Natural killer cell treated with Interleukin-12 subunit alpha and Interleukin-12 subunit beta and Interleukin-15 and Interleukin-18, amount 100 ng/mL, for 72 hours (primary cell): ENCODE data around the gene PAX3. TPM values are rescaled to one million over a fixed set of nuclear protein-coding genes. Genes with fewer than 3 reads are reported as not detected.

Experiments
- ATAC-seq, 2 donors: fragments of 150-1000 bp; cut with Tn5 transposase in 1 of 2; sonication (Bioruptor Pico), chemical (Tn5 transposase) in 1 of 2; 2 replicates each; pipeline ENCODE4 v1.10.0; 2021
- DNase-seq: peaks from one replicate; pipeline ENCODE4 v3.0.0; 2022; ENCODE audit warnings: low spot score
- H3K27ac Mint-ChIP-seq, 2 donors: 1 replicate in 1 of 2; 2 replicates in 1 of 2; pipeline ENCODE4 v1.8.0; 2022; ENCODE audit warnings: mixed read lengths in 2 of 2, mild to moderate bottlenecking in 1 of 2, moderate library complexity in 1 of 2
- H3K27me3 Mint-ChIP-seq, 2 donors: 1 replicate in 1 of 2; 2 replicates in 1 of 2; pipeline ENCODE4 v1.8.0; 2022; ENCODE audit warnings: mixed read lengths in 2 of 2
- H3K36me3 Mint-ChIP-seq: one replicate; pipeline ENCODE4 v1.8.0; 2022; ENCODE audit warnings: mixed read lengths
- H3K4me1 Mint-ChIP-seq, 2 donors: 1 replicate in 1 of 2; 2 replicates in 1 of 2; pipeline ENCODE4 v1.8.0; 2022; ENCODE audit warnings: low read depth in 2 of 2, mixed read lengths in 2 of 2, mild to moderate bottlenecking in 1 of 2
- H3K4me3 Mint-ChIP-seq: one replicate; pipeline ENCODE4 v1.8.0; 2022; ENCODE audit warnings: mixed read lengths
- H3K9me3 Mint-ChIP-seq: 2 replicates; pipeline ENCODE4 v1.8.0; 2022; ENCODE audit warnings: mixed read lengths
- total RNA-seq, 2 donors: library from RNA; stranded (reverse); gene quantifications; one replicate each; pipeline ENCODE4 v1.2.3, GENCODE V29; 2022

PAX3 gene
- total RNA-seq: not detected

DNA sequence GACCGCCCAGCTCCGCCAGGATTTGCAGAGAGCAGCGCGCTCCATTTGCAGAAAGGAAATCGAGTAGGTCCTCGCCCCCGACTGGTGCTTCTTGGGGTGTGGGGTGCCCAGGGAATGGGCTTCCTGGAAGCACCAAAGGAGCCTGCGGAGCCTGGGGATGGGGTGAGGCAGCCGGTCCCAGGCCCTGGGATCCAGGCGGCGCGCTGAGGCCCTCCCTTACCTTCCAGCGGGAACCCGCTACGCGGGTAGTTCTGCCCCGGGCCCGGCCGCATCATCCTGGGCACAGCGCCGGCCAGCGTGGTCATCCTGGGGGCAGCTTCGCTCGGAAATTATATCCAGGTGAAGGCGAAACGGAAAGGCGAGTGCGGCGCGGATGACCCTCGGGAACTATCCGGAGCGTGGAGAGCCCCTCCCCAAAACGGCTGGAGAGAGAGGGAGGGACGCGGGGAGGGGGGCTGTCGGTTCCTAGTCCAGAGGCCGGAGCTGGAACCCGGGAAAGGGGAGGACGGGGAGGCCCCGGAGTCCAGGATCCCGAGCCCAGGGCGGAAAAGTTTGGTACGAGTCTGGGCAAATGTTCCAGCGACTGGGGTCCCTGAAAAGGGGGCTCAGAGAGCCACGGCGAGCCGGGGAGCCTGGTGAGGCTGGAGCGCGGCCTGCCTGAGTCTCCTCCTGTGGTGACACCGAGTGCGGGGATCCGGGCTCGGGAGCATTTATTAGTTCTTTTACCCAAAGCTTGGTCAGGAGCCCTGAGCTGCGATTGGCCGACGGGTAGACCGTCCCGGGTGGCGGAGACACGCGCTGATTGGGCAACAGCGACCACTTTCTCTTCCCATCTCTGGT, at the start of gene PAX3:
Gene PAX3 (minus strand): TSS at position 688 of the 840 bp plus-strand sequence. CDS start 383 bp downstream, at position 305.
- Mint-ChIP-seq H3K4me3 (peak within 1 kb of the TSS; percentile 4), H3K4me1 (peaks cover 10 to 33% of the 10 kb centered on the region in 2 donors), H3K36me3 (peaks cover 21% of the 10 kb centered on the region), H3K9me3 (peaks cover 8% of the 10 kb centered on the region), H3K27me3 (peaks cover 70 to 72% of the 10 kb centered on the region in 2 donors), H3K27ac (no peak within 1 kb of the TSS)
- DNase-seq (no peak), ATAC-seq (no peak)

DNA sequence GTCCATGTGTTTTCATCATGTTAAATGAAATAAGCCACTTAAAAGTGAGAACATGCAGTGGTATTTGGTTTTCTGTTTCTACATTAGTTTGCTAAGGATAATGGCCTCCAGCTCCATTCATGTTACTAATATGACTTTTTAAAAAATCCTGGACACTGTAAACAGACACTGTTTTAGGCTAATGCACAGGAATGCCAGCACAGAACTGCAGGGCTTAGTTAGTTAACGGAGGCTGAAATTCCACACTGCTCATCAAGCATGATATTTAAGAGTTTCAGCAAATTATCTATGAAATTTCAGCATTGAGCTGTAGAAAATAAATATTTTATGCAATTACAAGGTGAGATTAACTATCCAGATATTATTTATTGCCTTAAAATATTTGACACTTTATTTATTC, 42.5 kb upstream of the PAX3 start:
- Mint-ChIP-seq H3K27me3 (no peaks in the 10 kb centered on the region), H3K36me3 (no peaks in the 10 kb centered on the region), H3K27ac (no peak overlapping the region)

DNA sequence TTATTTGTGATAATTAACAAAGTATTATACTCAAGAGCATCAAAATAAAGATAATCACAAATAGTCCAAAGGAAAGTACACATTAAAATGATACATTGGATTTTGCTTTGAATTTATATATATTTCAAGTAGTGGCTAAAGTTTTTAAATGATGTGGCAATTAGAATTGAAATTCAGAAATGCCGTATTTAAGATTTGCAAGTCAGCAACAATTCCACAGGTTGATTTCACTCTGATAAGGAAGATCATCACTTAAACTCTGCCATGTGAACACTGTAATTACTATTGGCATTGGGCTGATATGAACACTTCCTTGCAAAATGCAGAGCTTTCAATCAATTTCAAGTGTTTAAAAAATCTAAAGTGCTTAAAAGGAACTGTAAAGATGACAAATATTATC, 39.6 kb upstream of the PAX3 start:
- H3K4me3 Mint-ChIP-seq: no peak overlapping the region
- H3K27me3 Mint-ChIP-seq: no peaks in the 10 kb centered on the region
- H3K4me1 Mint-ChIP-seq: no peaks in the 10 kb centered on the region
- no peak overlapping the region for H3K27ac Mint-ChIP-seq
- ATAC-seq: no peak
- H3K9me3 Mint-ChIP-seq: peaks cover 5% of the 10 kb centered on the region
- no peaks in the 10 kb centered on the region for H3K36me3 Mint-ChIP-seq
- DNase-seq: no peak

More for the DNA sequence above, 42.5 kb upstream of the PAX3 start:
- DNase-seq (no peak), ATAC-seq (no peak)
- Mint-ChIP-seq H3K9me3 (peaks cover 2% of the 10 kb centered on the region), H3K4me3 (no peak overlapping the region), H3K4me1 (no peaks in the 10 kb centered on the region)

DNA sequence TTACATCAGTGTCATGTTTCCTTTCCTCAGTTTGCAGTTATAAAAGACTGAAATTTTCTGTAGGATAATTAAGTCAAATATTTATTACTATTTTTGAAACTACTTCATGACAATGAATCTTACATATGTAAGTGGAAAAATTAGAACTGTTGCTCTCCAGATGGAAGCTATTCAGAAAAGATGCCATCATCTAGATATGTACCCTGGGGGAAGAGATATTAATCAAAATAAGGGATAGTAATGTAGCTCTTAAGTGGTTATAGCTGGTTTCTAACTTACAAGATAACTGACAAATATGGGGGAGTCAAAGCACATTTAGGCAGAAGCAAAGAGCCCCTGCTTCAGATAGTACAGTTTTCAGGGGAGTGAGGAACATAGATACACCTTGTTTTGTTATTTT, 38.1 kb upstream of the PAX3 start:
- H3K4me1 Mint-ChIP-seq: no peaks in the 10 kb centered on the region
- ATAC-seq (no peak), DNase-seq (no peak)
- no peak overlapping the region for H3K27ac Mint-ChIP-seq
- H3K36me3 Mint-ChIP-seq: no peaks in the 10 kb centered on the region
- no peak overlapping the region for H3K4me3 Mint-ChIP-seq
- H3K27me3 Mint-ChIP-seq: no peaks in the 10 kb centered on the region
- H3K9me3 Mint-ChIP-seq: peaks cover 8% of the 10 kb centered on the region

DNA sequence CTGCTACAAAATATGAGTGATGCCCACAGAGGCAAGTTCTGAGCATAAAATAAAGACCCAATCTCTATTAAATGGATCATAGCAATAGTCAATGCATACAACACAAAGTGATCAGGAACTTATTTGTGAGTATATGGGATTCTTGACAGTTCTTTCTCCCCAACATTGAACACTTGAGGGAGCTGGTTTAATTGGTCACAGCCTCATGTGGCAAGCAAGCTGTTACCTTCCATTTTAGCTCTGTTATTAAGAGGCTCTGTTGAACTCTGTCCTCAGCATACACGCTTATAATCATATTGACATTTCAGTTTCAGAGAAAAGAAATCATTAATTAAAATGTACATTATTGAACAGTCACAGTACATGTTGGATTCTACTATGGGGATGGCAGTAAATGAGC, 37.6 kb upstream of the PAX3 start:
- Mint-ChIP-seq H3K27ac (no peak overlapping the region), H3K9me3 (peaks cover 8% of the 10 kb centered on the region), H3K27me3 (no peaks in the 10 kb centered on the region), H3K4me3 (no peak overlapping the region), H3K4me1 (no peaks in the 10 kb centered on the region), H3K36me3 (no peaks in the 10 kb centered on the region)
- ATAC-seq (no peak), DNase-seq (no peak)

DNA sequence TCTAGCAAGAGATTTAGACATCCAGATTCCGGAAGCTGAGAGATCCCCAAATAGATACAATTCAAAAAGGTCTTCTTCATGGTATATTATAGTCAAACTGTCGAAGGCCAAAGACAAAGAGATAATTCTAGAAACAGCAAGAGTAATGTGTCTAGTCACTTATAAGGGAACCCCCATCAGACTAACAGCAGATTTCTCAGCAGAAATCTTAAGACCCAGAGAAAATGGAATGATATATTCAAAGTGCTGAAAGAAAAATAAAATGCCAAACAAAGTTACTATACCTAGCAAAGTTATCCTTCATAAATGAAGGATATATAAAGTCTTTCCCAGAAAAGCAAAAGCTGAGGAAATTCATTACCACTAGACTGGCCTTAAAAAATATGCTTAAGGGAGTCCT, 36.1 kb upstream of the PAX3 start:
- Mint-ChIP-seq H3K9me3 (peaks cover 6% of the 10 kb centered on the region), H3K4me1 (no peaks in the 10 kb centered on the region), H3K4me3 (no peak overlapping the region), H3K27ac (no peak overlapping the region), H3K27me3 (no peaks in the 10 kb centered on the region), H3K36me3 (no peaks in the 10 kb centered on the region)
- ATAC-seq (no peak), DNase-seq (no peak)

DNA sequence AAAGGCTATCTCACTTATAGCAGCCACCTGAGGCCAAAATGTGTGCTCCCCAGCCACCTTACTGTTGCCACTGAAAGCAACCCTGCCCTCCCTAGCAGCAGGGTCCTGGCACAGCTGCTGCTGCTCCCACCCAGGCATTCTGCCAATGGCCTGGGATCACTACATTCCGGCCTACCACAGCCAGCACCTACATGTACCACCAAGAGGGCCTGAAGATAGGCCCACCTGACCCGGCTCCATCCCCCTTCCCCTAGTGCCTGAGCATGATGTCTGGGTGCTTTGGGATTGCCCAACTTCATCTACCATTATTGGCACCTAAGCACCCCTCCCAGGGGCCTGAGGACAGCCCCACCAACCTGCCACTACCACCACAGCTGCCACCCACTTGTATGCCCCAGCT, 34.6 kb upstream of the PAX3 start:
- Mint-ChIP-seq H3K4me3 (no peak overlapping the region), H3K27ac (no peak overlapping the region), H3K4me1 (no peaks in the 10 kb centered on the region), H3K27me3 (no peaks in the 10 kb centered on the region), H3K9me3 (peaks cover 6% of the 10 kb centered on the region), H3K36me3 (no peaks in the 10 kb centered on the region)
- no peak for ATAC-seq
- no peak for DNase-seq

DNA sequence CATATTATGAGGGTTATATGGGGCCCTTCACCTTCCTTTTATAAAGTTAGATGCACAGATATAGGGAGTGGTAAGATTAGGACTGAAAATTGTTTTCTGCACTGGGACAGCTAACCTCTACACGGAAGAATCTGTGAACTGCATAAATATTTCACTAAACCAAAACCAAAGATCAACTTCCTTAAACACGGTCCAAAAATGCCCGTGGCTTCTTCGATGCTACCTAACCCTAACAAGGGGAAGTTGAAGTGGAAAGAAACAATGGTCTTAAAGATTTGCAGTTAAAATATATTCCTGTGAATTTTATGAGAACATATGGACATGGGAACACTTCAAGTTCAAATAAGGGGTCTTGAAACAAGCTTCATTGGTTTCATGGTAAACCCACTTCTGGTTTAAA, 33.3 kb upstream of the PAX3 start:
- Mint-ChIP-seq H3K4me3 (no peak overlapping the region), H3K9me3 (peaks cover 6% of the 10 kb centered on the region), H3K36me3 (no peaks in the 10 kb centered on the region), H3K27me3 (no peaks in the 10 kb centered on the region), H3K27ac (no peak overlapping the region), H3K4me1 (no peaks in the 10 kb centered on the region)
- ATAC-seq (no peak), DNase-seq (no peak)

DNA sequence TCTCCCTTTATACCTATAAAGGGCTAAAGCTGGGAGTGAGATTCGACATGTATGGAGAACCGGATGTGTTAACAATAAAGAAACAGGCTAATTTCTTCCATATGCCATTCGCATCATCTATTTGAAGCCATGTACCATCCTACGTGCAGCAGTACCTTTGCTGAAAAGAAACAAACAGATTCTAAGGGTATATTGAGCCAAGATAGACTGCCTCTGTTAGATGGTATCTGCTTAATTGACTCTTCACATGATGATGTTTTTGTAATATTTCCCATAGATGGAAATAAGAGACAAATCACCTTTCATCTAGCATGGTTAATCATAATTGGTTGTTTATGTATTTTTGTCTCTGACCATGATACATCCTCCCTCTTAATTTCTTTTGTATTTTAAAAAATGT, 32.1 kb upstream of the PAX3 start:
- Mint-ChIP-seq H3K36me3 (no peaks in the 10 kb centered on the region), H3K4me1 (no peaks in the 10 kb centered on the region), H3K4me3 (no peak overlapping the region), H3K27ac (no peak overlapping the region), H3K9me3 (peaks cover 6% of the 10 kb centered on the region), H3K27me3 (no peaks in the 10 kb centered on the region)
- DNase-seq (no peak), ATAC-seq (no peak)

DNA sequence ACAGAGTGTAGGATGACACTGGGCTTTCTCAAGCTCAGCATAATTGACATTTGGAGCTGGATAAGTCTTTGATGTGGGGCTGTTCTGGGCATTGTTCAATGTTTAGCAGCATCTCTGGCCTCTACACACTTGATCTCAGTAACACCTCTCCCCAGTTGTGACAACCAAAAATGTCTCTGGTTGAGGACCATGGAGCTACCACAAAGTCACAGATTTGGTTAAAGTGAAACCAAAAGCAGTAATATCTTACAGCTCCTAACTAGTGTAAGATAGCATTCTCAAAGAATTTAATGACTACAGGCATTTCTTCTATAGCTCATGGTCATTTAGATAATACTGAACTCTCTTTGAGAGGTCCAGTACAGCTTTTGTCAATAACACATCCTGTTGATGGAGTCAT, 23.4 kb upstream of the PAX3 start:
- Mint-ChIP-seq H3K27ac (no peak overlapping the region), H3K4me1 (no peaks in the 10 kb centered on the region), H3K27me3 (peaks cover 13 to 41% of the 10 kb centered on the region in 2 donors), H3K36me3 (no peaks in the 10 kb centered on the region), H3K4me3 (no peak overlapping the region), H3K9me3 (no peaks in the 10 kb centered on the region)
- ATAC-seq (no peak), DNase-seq (no peak)

DNA sequence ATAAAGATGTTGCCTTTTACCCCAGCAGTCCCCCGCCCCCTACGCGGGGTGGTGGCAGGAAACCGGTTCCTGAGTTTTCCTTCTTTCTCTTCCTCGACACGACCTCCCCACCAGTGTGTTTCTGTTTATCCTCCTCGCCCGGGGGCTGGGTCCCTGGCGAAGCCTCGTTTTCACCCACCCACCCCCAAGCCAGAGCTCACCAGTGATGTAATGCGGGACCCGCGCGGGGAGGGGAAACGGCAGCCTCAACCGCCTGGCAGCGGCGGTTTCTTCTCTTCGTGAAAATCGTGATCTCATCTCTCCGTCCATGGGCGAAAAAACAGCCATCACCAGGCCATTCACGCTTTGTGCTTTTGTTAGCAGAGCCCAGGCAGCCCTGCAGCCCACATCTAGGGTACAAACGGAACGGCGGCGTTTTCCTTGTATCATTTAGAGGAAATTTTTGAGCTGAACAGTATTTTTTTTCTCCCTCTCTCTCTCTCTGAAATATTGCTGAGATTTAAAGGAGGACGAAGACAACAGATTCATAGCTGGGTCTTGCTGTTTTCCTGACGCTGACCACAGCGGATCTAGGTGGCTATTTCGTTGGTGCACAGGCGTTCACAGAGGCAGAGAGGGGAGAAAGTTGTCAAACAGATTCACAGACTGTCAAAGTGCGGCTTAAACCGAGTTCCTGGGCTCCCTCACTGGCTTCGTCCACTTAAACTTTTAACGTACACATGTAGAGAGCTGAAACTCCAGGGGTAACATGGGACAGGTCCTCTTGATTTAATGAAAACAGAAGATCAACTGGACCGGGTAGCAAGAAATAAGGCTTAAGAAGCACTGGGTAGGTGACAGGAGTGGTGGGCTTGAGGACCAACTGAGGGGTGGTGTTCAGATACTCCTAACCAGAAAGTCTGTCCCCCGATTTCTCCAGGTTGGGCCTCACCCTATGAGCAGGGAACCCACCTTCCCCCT, 21.9 kb upstream of the PAX3 start:
- Mint-ChIP-seq H3K4me1 (no peaks in the 10 kb centered on the region), H3K27me3 (peaks cover 18 to 56% of the 10 kb centered on the region in 2 donors), H3K9me3 (no peaks in the 10 kb centered on the region), H3K27ac (no peak overlapping the region), H3K36me3 (no peaks in the 10 kb centered on the region), H3K4me3 (no peak overlapping the region)
- no peak for DNase-seq
- ATAC-seq: no peak

DNA sequence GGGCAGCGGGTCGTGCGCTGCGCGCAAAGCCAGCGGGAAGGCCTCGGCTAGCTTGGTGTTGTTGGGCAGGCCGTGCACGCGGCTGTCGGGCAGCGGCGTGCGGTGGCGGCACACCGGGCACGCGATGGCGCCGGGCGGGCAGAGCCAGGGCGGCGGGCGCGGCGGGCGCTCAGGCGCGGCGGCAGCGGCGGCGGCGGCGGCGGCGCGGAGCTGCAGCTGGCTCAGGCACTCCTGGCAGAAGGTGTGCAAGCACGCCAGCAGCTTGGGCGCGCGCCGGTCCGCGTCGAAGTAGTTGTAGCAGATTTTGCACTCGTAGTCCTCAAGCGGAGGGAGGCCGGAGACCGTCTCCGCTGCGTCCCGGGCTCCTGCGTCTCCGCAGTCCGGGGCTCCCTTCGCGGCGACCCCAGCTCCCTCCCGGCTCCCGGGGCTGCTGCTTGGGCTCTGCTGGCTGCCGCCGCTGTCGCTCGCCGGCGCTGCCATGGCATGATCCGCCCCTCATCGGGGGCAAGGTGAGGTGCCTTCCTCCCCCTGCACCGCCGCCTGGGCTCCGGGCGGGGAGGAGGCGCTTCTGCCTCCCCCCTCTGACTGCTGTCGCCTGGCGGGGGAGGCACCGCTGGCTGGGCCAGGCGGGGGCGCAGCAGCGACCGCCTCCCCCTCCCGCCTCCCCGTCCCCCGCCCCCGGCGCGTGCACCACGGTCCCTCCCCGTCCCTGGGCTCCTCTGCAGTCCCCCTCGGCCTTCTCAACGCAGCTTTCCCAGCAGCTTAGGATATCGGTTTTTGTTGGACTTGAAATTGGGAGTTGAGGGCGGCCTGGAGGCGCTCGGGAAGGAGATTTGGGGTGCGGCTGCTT, 21.0 kb upstream of the PAX3 start:
- H3K4me1 Mint-ChIP-seq: no peaks in the 10 kb centered on the region
- H3K36me3 Mint-ChIP-seq: no peaks in the 10 kb centered on the region
- no peak overlapping the region for H3K4me3 Mint-ChIP-seq
- DNase-seq: no peak
- peak; percentile 20 to 41 for ATAC-seq
- no peak overlapping the region for H3K27ac Mint-ChIP-seq
- peaks cover 18 to 56% of the 10 kb centered on the region in 2 donors for H3K27me3 Mint-ChIP-seq
- H3K9me3 Mint-ChIP-seq: no peaks in the 10 kb centered on the region
